NB4 (cell line): Measurements from ENCODE around the gene DLK1.

Source experiments
- MYC ChIP-seq: IDR thresholded peaks from 2 replicates; pipeline ENCODE4 v1.6.1; 2011; ENCODE audit warnings: low read depth, low read length
- POLR2A ChIP-seq: IDR thresholded peaks from 2 replicates; pipeline ENCODE4 v1.6.1; 2011; ENCODE audit warnings: mild to moderate bottlenecking; ENCODE audit not compliant: insufficient read length; ENCODE audit errors: extremely low read depth
- TF ChIP-seq, protein P1 (sequence below): IDR thresholded peaks from one replicate; pipeline ENCODE4 v1.5.1; 2012; ENCODE audit warnings: low read depth, low read length

DNA sequence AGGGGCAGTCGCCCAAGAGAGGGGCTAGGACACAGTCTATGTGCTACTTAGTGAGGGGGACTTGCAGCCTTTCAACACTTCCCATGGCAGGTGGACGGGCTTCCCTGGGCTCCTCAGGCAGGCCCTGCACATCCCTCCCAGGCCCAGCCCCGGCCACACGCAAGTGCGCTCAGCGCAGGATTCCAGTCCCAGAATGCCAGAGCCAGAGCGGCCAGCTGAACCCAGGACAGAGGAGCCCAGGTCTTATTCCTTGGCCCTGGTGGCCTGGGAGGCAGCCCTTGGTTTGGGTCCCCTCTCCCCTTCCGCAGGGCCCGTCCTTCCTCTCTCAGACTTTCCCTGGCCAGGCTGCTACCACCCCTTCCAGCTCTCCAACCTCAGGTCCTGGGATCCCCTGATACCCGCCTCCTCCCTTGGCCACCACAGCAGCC, 12.0 kb downstream of the DLK1 start:
- TF ChIP-seq, protein P1, sequence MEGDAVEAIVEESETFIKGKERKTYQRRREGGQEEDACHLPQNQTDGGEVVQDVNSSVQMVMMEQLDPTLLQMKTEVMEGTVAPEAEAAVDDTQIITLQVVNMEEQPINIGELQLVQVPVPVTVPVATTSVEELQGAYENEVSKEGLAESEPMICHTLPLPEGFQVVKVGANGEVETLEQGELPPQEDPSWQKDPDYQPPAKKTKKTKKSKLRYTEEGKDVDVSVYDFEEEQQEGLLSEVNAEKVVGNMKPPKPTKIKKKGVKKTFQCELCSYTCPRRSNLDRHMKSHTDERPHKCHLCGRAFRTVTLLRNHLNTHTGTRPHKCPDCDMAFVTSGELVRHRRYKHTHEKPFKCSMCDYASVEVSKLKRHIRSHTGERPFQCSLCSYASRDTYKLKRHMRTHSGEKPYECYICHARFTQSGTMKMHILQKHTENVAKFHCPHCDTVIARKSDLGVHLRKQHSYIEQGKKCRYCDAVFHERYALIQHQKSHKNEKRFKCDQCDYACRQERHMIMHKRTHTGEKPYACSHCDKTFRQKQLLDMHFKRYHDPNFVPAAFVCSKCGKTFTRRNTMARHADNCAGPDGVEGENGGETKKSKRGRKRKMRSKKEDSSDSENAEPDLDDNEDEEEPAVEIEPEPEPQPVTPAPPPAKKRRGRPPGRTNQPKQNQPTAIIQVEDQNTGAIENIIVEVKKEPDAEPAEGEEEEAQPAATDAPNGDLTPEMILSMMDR, result no peak
- no peak for TF ChIP-seq MYC
- TF ChIP-seq POLR2A, result no peak
